SK-N-MC (cell line): ENCODE data around the gene GNG12.

Source experiments
- EZH2 ChIP-seq: fragments of 200-600 bp; sonication (generic); IDR thresholded peaks from one replicate; pipeline ENCODE4 v1.6.1; 2017; ENCODE audit warnings: antibody characterized with exemption
- POLR2AphosphoS5 ChIP-seq: IDR thresholded peaks from 2 replicates; pipeline ENCODE4 v1.6.1; 2012; ENCODE audit warnings: mild to moderate bottlenecking, low read depth, low read length, borderline replicate concordance

DNA sequence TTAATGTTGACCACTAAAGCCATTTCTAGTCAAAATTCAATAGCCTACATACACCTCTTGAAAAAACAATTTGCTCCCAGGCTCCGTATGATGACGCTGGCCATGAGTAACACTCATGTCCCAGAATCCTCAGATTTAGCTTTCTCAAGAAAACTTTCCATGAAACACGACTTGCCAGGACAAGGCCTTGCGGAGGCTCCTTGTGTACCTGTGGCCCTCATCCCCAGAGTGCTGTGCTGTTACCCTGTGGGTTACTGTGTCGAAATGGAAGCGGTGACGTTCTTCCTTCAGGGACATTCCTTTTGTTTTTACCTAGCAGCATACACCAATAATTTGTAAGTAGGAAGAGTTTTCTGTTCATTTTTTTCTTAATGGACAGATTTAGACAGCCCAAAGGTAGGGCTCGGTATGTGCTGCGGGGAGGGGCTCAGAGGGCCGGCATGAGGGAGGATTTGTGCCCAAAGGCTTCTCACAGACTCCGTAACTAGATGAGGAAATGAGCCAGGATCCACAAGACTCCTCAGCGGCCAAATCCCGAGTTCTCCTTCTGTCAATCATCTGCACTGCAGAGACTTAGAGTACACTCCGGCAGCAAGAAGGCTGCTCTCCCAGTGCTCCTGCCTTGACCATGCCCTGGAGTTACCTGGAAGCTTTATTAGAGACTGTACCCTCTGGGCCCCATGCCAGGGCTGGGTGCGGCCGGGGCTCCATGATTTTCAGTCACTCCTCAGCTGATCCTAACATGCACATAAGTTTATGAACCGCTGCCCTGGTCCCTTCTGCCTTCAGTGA, 17.8 kb downstream of the GNG12 start:
- TF ChIP-seq POLR2AphosphoS5 (no peak), EZH2 (no peak)
